Spleen (tissue), 7 donors: ENCODE results near the gene SOX5.
"Not testable (repeated sequence)": the region's sequence is repeated elsewhere in the genome, so short reads cannot be mapped to it uniquely, and the experiment has no call there.

ENCODE experiments used
- CTCF ChIP-seq, 11 experiments: fragments of 200-600 bp in 7 of 11; fragments of 450-650 bp in 4 of 11; sonication (generic) in 4 of 11; IDR thresholded peaks in 8 of 11; conservative IDR thresholded peaks in 3 of 11; 1 replicate in 7 of 11; 2 replicates in 4 of 11; pipeline versions ENCODE4 v1.4.0 to v1.8.0; 2016 to 2021; ENCODE audit warnings: antibody characterized with exemption in 11 of 11, inconsistent platforms in 4 of 11, mild to moderate bottlenecking in 1 of 11
- POLR2AphosphoS5 ChIP-seq, 3 donors: sonication (generic); formaldehyde crosslinking; IDR thresholded peaks; one replicate each; pipeline ENCODE4 v1.5.1; 2017; ENCODE audit warnings: antibody characterized with exemption in 3 of 3
- donor health status: DM: no; HTN: no; CAD: no; lungs with moderate emphysema.
- donor health status: DM: no; HTN: no; CAD: no.
- donor health status: DM: no; HTN: no; CAD: no.

- not testable (repeated sequence) for TF ChIP-seq CTCF (IDR thresholded peaks at IDR 0.05 in 8 of 11, conservative IDR thresholded peaks at IDR 0.05 in 3 of 11); POLR2AphosphoS5 (IDR thresholded peaks at IDR 0.05)
Measured at GRCh38 chr12:23876618-23877017, 72.9 kb downstream of the SOX5 start.
